Osteoblast (primary cell): ENCODE results near the gene NLN. TPM values are rescaled to one million over a fixed set of nuclear protein-coding genes. Genes with fewer than 3 reads are reported as not detected.
"Not testable (repeated sequence)": the region's sequence is repeated elsewhere in the genome, so short reads cannot be mapped to it uniquely, and the experiment has no call there.

Experiments used
- DNase-seq: peaks from one replicate; pipeline ENCODE4 v3.0.0; 2011; ENCODE audit warnings: low spot score, mixed read lengths; ENCODE audit not compliant: insufficient read length; ENCODE audit errors: missing footprints
- H2AFZ ChIP-seq: 2 replicates; pipeline ENCODE4 v1.6.0; 2011; ENCODE audit warnings: mild to moderate bottlenecking, low read length
- H3K27ac ChIP-seq: 2 replicates; pipeline ENCODE4 v1.5.1; 2011; ENCODE audit warnings: mild to moderate bottlenecking, low read depth, low read length, moderate library complexity
- H3K27me3 ChIP-seq: 2 replicates; pipeline ENCODE4 v1.6.0; 2012; ENCODE audit warnings: mild to moderate bottlenecking, control low read depth, inconsistent platforms, low read length, moderate library complexity; ENCODE audit not compliant: insufficient read depth
- H3K36me3 ChIP-seq: 2 replicates; pipeline ENCODE4 v1.5.1; 2011; ENCODE audit warnings: mild to moderate bottlenecking, low read length, control low read depth, moderate library complexity; ENCODE audit not compliant: insufficient read depth
- H3K4me1 ChIP-seq: 2 replicates; pipeline ENCODE4 v1.5.1; 2011; ENCODE audit warnings: mild to moderate bottlenecking, low read length, control low read depth, moderate library complexity; ENCODE audit not compliant: insufficient read depth
- H3K4me2 ChIP-seq: 2 replicates; pipeline ENCODE4 v1.6.0; 2011; ENCODE audit warnings: mild to moderate bottlenecking, low read length; ENCODE audit not compliant: insufficient read depth
- H3K4me3 ChIP-seq: fragments of 200-600 bp; sonication (generic); 3 replicates; pipeline ENCODE4 v1.5.1; 2012; ENCODE audit warnings: mild to moderate bottlenecking, low read length, inconsistent platforms; ENCODE audit not compliant: insufficient read depth
- H3K79me2 ChIP-seq: 2 replicates; pipeline ENCODE4 v1.6.0; 2012; ENCODE audit warnings: mild to moderate bottlenecking, low read length, control low read depth, inconsistent platforms; ENCODE audit not compliant: insufficient read depth
- H3K9me3 ChIP-seq: 2 replicates; pipeline ENCODE4 v1.5.1; 2011; ENCODE audit warnings: low read depth, low read length, control low read depth
- H4K20me1 ChIP-seq: 2 replicates; pipeline ENCODE4 v1.6.0; 2012; ENCODE audit warnings: mild to moderate bottlenecking, low read length, control low read depth; ENCODE audit not compliant: insufficient read depth
- CTCF ChIP-seq: IDR thresholded peaks from 2 replicates; pipeline ENCODE4 v1.5.1; 2011; ENCODE audit warnings: mild to moderate bottlenecking, low read depth, low read length, moderate library complexity; ENCODE audit errors: extremely low read depth
- total RNA-seq: library from RNA; depleted of rRNA; stranded (reverse); fragments of >200 nt; gene quantifications from 2 replicates; pipeline ENCODE4 v1.2.3, GENCODE V29; 2012

Gene NLN
- 32.4 and 35.5 TPM in 2 replicates for total RNA-seq

GRCh38 chr5:65721720-65722574 is at the start of gene NLN, which contains the start of gene SGTB:
TSS of gene NLN (plus strand) at chr5:65722205. CDS start at chr5:65722374, 169 bp downstream.
TSS of gene SGTB (minus strand) at chr5:65722109. CDS start at chr5:65720807, 1,302 bp downstream.
- H3K27ac ChIP-seq, result peak within 1 kb of the TSS; percentile 55
- peaks cover 66% of the 10 kb centered on the region for H3K79me2 ChIP-seq
- peaks cover 6% of the 10 kb centered on the region for H3K36me3 ChIP-seq
- DNase-seq, result peak; percentile 97
- no peaks in the 10 kb centered on the region for H3K9me3 ChIP-seq
- peak within 1 kb of the TSS; percentile 96 for H3K4me2 ChIP-seq
- no peaks in the 10 kb centered on the region for H4K20me1 ChIP-seq
- peak within 1 kb of the TSS; percentile 92 for H2AFZ ChIP-seq
- H3K27me3 ChIP-seq, result no peaks in the 10 kb centered on the region
- peaks cover 12% of the 10 kb centered on the region for H3K4me1 ChIP-seq
- TF ChIP-seq CTCF, result no peak
- H3K4me3 ChIP-seq, result peak within 1 kb of the TSS; percentile 94

DNA sequence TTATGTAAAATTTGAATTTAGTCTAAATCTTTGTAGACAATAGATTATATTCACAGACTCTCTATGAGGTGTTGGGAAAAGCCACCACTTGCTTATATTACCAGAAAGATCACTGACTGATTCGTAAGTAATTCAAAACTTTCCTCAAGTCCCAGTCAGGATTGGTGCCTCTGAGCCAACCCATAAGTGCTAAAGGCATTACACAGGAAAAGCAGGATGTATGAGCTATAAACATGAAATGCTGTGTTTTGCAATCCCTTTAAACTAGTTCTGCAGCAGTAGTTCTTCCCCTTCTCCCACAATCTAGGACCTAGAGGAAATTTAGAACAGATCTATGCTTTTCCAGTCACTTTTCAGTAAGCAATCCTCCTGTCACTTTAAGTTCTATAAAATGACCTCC is 49.2 kb upstream of the NLN start:
- Histone ChIP-seq H3K36me3 (peaks cover 18% of the 10 kb centered on the region), H3K9me3 (no peaks in the 10 kb centered on the region), H2AFZ (no peak overlapping the region), H4K20me1 (no peaks in the 10 kb centered on the region), H3K4me1 (peaks cover 3% of the 10 kb centered on the region), H3K4me3 (no peak overlapping the region), H3K4me2 (no peak overlapping the region), H3K27ac (no peak overlapping the region), H3K79me2 (no peaks in the 10 kb centered on the region), H3K27me3 (no peaks in the 10 kb centered on the region)
- no peak for TF ChIP-seq CTCF
- DNase-seq, result peak; percentile 73

DNA sequence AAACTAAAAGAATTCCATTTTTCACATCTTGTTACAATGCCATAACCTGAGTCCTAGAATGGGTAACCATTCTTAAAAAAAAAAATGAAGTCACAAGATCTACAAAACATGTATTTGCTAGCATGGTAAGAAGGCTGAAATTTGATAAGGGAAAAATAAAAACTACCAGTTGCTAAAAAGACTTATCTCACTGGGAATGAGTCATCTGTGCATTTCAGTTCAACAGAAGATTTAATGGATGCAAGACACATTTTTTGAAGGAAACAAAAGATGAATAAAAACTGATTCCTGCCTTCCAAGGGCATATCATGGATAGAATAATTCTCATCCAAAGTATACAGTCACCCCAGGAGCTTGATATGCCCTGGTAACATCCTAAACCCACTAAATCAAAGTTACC is 47.3 kb upstream of the NLN start:
- Histone ChIP-seq H2AFZ (no peak overlapping the region), H3K9me3 (no peaks in the 10 kb centered on the region), H3K36me3 (peaks cover 17% of the 10 kb centered on the region), H3K27ac (no peak overlapping the region), H3K4me2 (no peak overlapping the region), H3K79me2 (no peaks in the 10 kb centered on the region), H4K20me1 (no peaks in the 10 kb centered on the region), H3K4me1 (peaks cover 3% of the 10 kb centered on the region), H3K4me3 (no peak overlapping the region), H3K27me3 (no peaks in the 10 kb centered on the region)
- no peak for TF ChIP-seq CTCF
- DNase-seq, result peak; percentile 62

GRCh38 chr5:65676056-65676455 is 45.9 kb upstream of the NLN start:
- not testable (repeated sequence) for H3K4me1 ChIP-seq, DNase-seq, H3K27ac ChIP-seq, H4K20me1 ChIP-seq, H3K79me2 ChIP-seq, H3K4me3 ChIP-seq, H3K9me3 ChIP-seq, H2AFZ ChIP-seq, H3K27me3 ChIP-seq, H3K4me2 ChIP-seq
- peaks cover 12% of the 10 kb centered on the region for H3K36me3 ChIP-seq
